ENCODE results near the gene JOSD2. TPM values are rescaled to one million over a fixed set of nuclear protein-coding genes. Genes with fewer than 3 reads are reported as not detected.

Gene JOSD2
- total RNA-seq, 4 donors from 2014 or later, result 1.8 to 22.8 (median 5.5) TPM

DNA sequence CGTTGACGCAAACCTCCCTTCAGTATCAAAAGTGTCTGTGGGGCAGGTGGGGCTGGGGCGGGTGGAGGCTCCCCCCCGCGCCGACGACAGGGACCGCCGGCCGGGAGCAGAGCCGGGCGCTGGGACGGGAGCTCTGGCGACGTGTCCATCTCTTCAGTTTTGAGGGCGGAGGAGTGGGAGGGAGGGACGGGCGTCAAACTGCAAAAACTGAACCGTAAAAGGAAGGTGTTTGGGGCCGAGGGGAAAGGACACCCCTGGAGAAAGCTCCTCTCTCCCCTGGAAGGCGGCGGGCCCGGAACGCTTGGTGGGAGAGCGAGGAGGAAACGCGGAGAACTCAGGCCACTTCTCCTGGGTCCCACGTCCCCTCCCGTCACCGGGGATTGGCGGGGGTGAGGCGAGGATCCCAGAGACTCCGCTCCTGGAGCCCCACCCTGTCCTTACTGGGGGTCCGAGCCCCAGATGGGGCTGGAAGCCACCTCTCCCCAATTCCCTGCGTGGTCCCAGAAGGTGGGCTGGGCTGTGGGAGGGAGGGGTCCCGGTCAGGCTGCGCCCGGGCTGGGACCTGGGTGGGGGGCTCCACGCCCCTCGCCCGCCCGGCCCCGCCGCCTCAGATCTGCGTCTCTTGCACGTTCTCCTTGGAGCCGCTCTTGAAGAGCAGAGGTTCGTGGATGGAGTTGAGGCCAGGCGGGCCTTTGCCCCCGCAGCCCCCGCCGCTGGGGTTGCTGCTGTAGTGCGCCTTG is 6.1 kb upstream of the JOSD2 start:
- no peaks in the 10 kb centered on the region for H3K9me3 ChIP-seq
- intact Hi-C loops (cut with DNase I; ENCODE audit: low total_unique reads), result no loop called here
- H3K27me3 ChIP-seq, result no peaks in the 10 kb centered on the region
- H3K27ac ChIP-seq, result no peak overlapping the region
- no peak overlapping the region for H3K4me3 ChIP-seq
- DNase-seq, result no peak
- no peak for TF ChIP-seq POLR2A (IDR thresholded peaks at IDR 0.05)
- TF ChIP-seq, protein P1, sequence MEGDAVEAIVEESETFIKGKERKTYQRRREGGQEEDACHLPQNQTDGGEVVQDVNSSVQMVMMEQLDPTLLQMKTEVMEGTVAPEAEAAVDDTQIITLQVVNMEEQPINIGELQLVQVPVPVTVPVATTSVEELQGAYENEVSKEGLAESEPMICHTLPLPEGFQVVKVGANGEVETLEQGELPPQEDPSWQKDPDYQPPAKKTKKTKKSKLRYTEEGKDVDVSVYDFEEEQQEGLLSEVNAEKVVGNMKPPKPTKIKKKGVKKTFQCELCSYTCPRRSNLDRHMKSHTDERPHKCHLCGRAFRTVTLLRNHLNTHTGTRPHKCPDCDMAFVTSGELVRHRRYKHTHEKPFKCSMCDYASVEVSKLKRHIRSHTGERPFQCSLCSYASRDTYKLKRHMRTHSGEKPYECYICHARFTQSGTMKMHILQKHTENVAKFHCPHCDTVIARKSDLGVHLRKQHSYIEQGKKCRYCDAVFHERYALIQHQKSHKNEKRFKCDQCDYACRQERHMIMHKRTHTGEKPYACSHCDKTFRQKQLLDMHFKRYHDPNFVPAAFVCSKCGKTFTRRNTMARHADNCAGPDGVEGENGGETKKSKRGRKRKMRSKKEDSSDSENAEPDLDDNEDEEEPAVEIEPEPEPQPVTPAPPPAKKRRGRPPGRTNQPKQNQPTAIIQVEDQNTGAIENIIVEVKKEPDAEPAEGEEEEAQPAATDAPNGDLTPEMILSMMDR (IDR thresholded peaks at IDR 0.05), result no peak
- no peaks in the 10 kb centered on the region for H3K36me3 ChIP-seq
- H3K4me1 ChIP-seq, result no peaks in the 10 kb centered on the region

DNA sequence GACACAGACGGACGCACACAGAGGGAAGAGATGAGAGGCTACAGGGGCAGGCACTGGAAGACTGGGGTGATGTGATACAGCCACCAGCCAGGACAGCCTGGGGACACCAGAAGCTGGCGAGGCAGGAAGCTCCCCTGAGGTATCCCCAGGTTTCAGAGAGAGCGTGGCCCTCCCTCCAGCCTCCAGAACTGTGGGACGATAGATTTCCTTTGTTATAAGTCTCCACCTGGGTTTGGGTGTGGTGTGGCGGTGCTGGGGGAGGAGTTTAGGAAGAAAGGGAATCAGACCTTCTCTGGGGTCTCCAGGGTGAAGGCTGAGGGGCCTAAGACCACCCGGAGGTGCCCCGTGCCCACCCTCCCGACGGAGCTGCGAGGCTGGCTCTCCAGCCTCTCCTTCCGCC is 5.5 kb upstream of the JOSD2 start:
- no peak overlapping the region for H3K27ac ChIP-seq
- no peak for TF ChIP-seq POLR2A (IDR thresholded peaks at IDR 0.05)
- TF ChIP-seq, protein P1 (IDR thresholded peaks at IDR 0.05), result no peak
- intact Hi-C loops (cut with DNase I; ENCODE audit: low total_unique reads), result no loop called here
- no peaks in the 10 kb centered on the region for H3K36me3 ChIP-seq
- no peaks in the 10 kb centered on the region for H3K9me3 ChIP-seq
- no peak overlapping the region for H3K4me3 ChIP-seq
- no peak for DNase-seq
- no peaks in the 10 kb centered on the region for H3K4me1 ChIP-seq
- H3K27me3 ChIP-seq, result no peaks in the 10 kb centered on the region

GRCh38 chr19:50515168-50515561 is 4.2 kb upstream of the JOSD2 start:
- Histone ChIP-seq H3K36me3 (no peaks in the 10 kb centered on the region), H3K27ac (no peak overlapping the region), H3K27me3 (no peaks in the 10 kb centered on the region), H3K9me3 (no peaks in the 10 kb centered on the region), H3K4me1 (peaks cover 0 to 4% of the 10 kb centered on the region in 2 donors), H3K4me3 (no peak overlapping the region)
- intact Hi-C loops (cut with DNase I; ENCODE audit: low total_unique reads), result no loop called here
- DNase-seq, result no peak
- no peak for TF ChIP-seq POLR2A (IDR thresholded peaks at IDR 0.05)
- TF ChIP-seq, protein P1 (IDR thresholded peaks at IDR 0.05), result no peak

DNA sequence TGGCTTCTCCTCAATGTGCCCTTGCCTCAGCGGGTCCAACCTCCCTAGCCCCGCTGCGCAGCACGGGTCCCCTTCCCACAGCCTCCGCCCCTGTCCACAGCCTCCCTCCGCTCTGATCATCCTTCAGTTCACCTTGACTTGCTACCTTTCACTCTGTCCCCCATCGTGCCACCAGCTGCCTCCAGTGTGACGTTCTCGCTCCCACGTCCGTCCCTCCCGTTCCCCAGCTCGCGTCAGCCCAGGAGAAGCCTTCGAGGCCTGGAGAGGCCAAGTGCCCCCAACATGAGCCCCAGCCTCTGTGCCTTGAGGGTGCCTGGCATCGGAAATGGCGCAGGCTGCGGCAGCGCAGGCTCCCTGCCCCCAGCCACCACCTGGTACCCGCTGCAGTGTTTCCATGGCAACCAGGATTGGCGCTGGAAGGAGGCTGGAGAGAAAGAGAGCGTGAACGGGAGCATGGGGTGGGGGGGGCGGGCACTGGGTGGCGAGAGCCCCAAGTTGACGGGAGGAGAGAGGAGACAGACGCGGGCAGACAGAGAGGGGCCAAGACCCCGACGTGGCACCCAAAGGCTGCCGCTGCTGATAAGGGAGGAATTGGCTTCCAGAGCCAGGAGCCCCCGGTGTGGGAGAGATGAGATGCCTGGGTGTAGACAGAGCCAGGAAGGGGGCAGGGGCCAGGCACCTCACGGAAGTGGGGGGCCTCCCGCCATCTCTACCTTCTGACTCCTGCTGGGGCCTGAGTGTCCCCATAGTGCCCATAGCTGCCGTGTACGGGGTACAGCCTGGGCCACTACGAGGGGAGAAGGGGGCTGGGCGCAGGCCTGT is 3.6 kb upstream of the JOSD2 start:
- TF ChIP-seq, protein P1 (IDR thresholded peaks at IDR 0.05), result no peak
- TF ChIP-seq POLR2A (IDR thresholded peaks at IDR 0.05), result no peak
- Histone ChIP-seq H3K9me3 (no peaks in the 10 kb centered on the region), H3K4me1 (peaks cover 0 to 7% of the 10 kb centered on the region in 2 donors), H3K27me3 (no peaks in the 10 kb centered on the region), H3K27ac (no peak overlapping the region), H3K36me3 (no peaks in the 10 kb centered on the region), H3K4me3 (no peak overlapping the region)
- no peak for DNase-seq
- intact Hi-C loops (cut with DNase I; ENCODE audit: low total_unique reads), result no loop called here

DNA sequence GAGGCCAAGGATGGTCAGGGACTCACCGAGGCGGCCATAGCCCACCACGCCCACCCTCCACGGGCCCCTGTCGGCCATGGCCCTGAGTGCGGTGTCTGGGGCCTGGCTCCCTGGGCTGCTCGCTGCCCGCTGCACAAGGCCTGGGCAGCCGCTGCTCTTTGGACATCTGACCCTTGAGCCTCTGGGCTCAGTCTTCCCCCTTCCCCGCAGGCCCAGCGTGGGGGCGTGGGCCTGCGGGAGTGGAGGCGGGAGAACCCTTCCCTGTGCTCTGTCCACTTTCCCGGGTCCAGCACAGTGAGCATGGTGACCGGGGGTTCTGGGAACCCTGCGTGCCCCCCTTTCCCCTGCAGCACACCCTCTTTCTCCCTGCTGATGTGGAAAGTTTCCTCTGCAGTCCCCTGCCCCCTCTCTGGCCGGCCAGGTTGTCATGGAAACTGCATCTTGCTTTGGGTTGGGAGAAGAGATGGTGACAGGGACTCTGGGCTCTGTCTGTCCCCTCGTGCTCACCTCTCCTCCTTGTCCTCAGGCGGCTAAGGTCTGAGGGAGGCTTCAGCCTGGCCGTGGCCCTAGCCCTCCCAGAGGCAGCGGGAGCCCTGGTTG is 2.9 kb upstream of the JOSD2 start, which contains the start of gene ASPDH:
Gene ASPDH, minus strand, starts transcription at position 168 of the 600 bp plus-strand sequence. Its CDS starts 90 bp downstream, at position 78.
- no peaks in the 10 kb centered on the region for H3K9me3 ChIP-seq

More for the DNA sequence above, 2.9 kb upstream of the JOSD2 start, which contains the start of gene ASPDH:
- Histone ChIP-seq H3K4me1 (peaks cover 0 to 7% of the 10 kb centered on the region in 2 donors), H3K36me3 (no peaks in the 10 kb centered on the region), H3K27ac (no peak within 1 kb of the TSS), H3K27me3 (no peaks in the 10 kb centered on the region), H3K4me3 (no peak within 1 kb of the TSS)
- no peak for TF ChIP-seq POLR2A (IDR thresholded peaks at IDR 0.05)
- TF ChIP-seq, protein P1 (IDR thresholded peaks at IDR 0.05), result no peak
- no peak for DNase-seq
- intact Hi-C loops (cut with DNase I; ENCODE audit: low total_unique reads), result no loop called here
